Caco-2 (cell line): ENCODE measurements around the gene NIM1K. TPM values are rescaled to one million over a fixed set of nuclear protein-coding genes. Genes with fewer than 3 reads are reported as not detected.
"Not testable (repeated sequence)": the region's sequence is repeated elsewhere in the genome, so short reads cannot be mapped to it uniquely, and the experiment has no call there.

Source experiments
- BruUV-seq: library from RNA; stranded (reverse); fragments of 400-500 nt; replicated peaks from 2 replicates; lab custom pipeline; 2021; lab: Mats Ljungman, UMichigan
- CTCF ChIA-PET: fragments of 300-600 bp; sonication (Branson Sonifier 250); formaldehyde crosslinking; loops from one replicate; lab custom pipeline; 2022; ENCODE audit warnings: antibody characterized with exemption; lab: Charles Lee
- POLR2A ChIA-PET: fragments of 300-600 bp; sonication (Branson Sonifier 250); formaldehyde crosslinking; loops from one replicate; lab custom pipeline; 2022; ENCODE audit warnings: antibody characterized with exemption; lab: Charles Lee
- DNase-seq, 2 experiments: peaks; one replicate each; pipeline versions ENCODE4 v3.0.0 to v3.0.0-alpha.2; 2020 to 2022
- H3K27me3 ChIP-seq: replicated peaks from 2 replicates; pipeline ENCODE4 v1.6.0; 2011; ENCODE audit warnings: low read length; ENCODE audit not compliant: control insufficient read depth, insufficient read depth
- H3K36me3 ChIP-seq: 2 replicates; pipeline ENCODE4 v1.5.1; 2011; ENCODE audit warnings: low read length; ENCODE audit not compliant: control insufficient read depth, insufficient read depth
- H3K4me1 ChIP-seq: fragments of 250-450 bp; sonication (Bioruptor Pico); 2 replicates; pipeline ENCODE4 v1.5.1; 2020; ENCODE audit warnings: mild to moderate bottlenecking
- H3K4me3 ChIP-seq: 2 replicates; pipeline ENCODE4 v1.5.1; 2011; ENCODE audit warnings: low read depth, mild to moderate bottlenecking, control low read depth, low read length
- H3K9me3 ChIP-seq: fragments of 250-450 bp; sonication (Bioruptor Pico); 2 replicates; pipeline ENCODE4 v1.5.1; 2020; ENCODE audit warnings: mild to moderate bottlenecking, moderate library complexity
- H3K27ac Mint-ChIP-seq: one replicate; pipeline ENCODE4 v1.8.0; 2022; ENCODE audit warnings: mixed read lengths; ENCODE audit not compliant: unreplicated experiment
- H3K27me3 Mint-ChIP-seq: one replicate; pipeline ENCODE4 v1.8.0; 2022; ENCODE audit warnings: mixed read lengths; ENCODE audit not compliant: insufficient read depth, unreplicated experiment
- H3K36me3 Mint-ChIP-seq: one replicate; pipeline ENCODE4 v1.8.0; 2022; ENCODE audit warnings: mild to moderate bottlenecking, mixed read lengths; ENCODE audit not compliant: insufficient read depth, unreplicated experiment
- H3K4me1 Mint-ChIP-seq: one replicate; pipeline ENCODE4 v1.8.0; 2022; ENCODE audit warnings: low read depth, mixed read lengths; ENCODE audit not compliant: unreplicated experiment
- H3K4me3 Mint-ChIP-seq: one replicate; pipeline ENCODE4 v1.8.0; 2022; ENCODE audit warnings: mild to moderate bottlenecking, moderate library complexity, mixed read lengths; ENCODE audit not compliant: unreplicated experiment
- H3K9me3 Mint-ChIP-seq: one replicate; pipeline ENCODE4 v1.8.0; 2022; ENCODE audit warnings: mixed read lengths; ENCODE audit not compliant: unreplicated experiment
- CTCF ChIP-seq, 2 experiments: fragments of 200-600 bp in 1 of 2; IDR thresholded peaks; 1 replicate in 1 of 2; 2 replicates in 1 of 2; pipeline versions ENCODE4 v1.5.1 to v1.8.0; 2011 to 2022; ENCODE audit warnings: antibody characterized with exemption in 1 of 2, control low read depth in 1 of 2, inconsistent platforms in 1 of 2, low read depth in 1 of 2, low read length in 1 of 2, mild to moderate bottlenecking in 1 of 2, moderate library complexity in 1 of 2; ENCODE audit not compliant: insufficient read depth in 1 of 2, severe bottlenecking in 1 of 2, unreplicated experiment in 1 of 2
- intact Hi-C: fragments of 100-400 bp; cut with micrococcal nuclease; formaldehyde crosslinking; loops from one replicate; pipeline ENCODE4 v1.10.0; 2022; ENCODE audit not compliant: unreplicated experiment
- total RNA-seq: library from RNA; stranded (reverse); gene quantifications from 2 replicates; pipeline ENCODE4 v1.2.3, GENCODE V29; 2022

Gene NIM1K
- total RNA-seq, 1 experiment from 2014 or later, result not detected

GRCh38 chr5:43303242-43303641, 111.2 kb downstream of the NIM1K start:
- H3K27me3 ChIP-seq, result no peaks in the 10 kb centered on the region
- Mint-ChIP-seq H3K4me3 (no peak overlapping the region), H3K27ac (no peak overlapping the region), H3K36me3 (peaks cover 87% of the 10 kb centered on the region), H3K4me1 (peaks cover 15% of the 10 kb centered on the region), H3K27me3 (no peaks in the 10 kb centered on the region), H3K9me3 (no peaks in the 10 kb centered on the region)
- peaks cover 13% of the 10 kb centered on the region for H3K4me1 ChIP-seq
- ChIA-PET POLR2A (interaction anchor here (0.5 to 1.1 kb wide), 2 partner anchors 8 to 295 kb away, joined by 3 to 4 read pairs; no protein-coding TSS in a partner anchor), CTCF (interaction anchor here (0.7 kb wide), 1 partner anchor 181 kb away, joined by 3 read pairs; no protein-coding TSS in a partner anchor)
- no peaks in the 10 kb centered on the region for H3K9me3 ChIP-seq
- TF ChIP-seq CTCF (IDR thresholded peaks at IDR 0.05; ENCODE audit: insufficient read depth in 1 of 2, low read depth in 1 of 2, low read length in 1 of 2, severe bottlenecking in 1 of 2, unreplicated experiment in 1 of 2), result no peak
- no peak for DNase-seq
- no TSS peak for BruUV-seq
- H3K4me3 ChIP-seq, result no peak overlapping the region
- intact Hi-C loops, result no loop called here
- H3K36me3 ChIP-seq, result peaks cover 4% of the 10 kb centered on the region; the same call in 1 of the 2 replicates

GRCh38 chr5:43304525-43304924, 112.5 kb downstream of the NIM1K start:
- no peaks in the 10 kb centered on the region for H3K27me3 ChIP-seq
- POLR2A ChIA-PET, result interaction anchor here (0.5 kb wide), 1 partner anchor 66 kb away, joined by 3 read pairs; no protein-coding TSS in a partner anchor
- CTCF ChIA-PET, result no interaction called here
- Mint-ChIP-seq H3K27me3 (no peaks in the 10 kb centered on the region), H3K4me1 (peaks cover 24% of the 10 kb centered on the region), H3K36me3 (peaks cover 82% of the 10 kb centered on the region), H3K9me3 (no peaks in the 10 kb centered on the region), H3K4me3 (no peak overlapping the region), H3K27ac (no peak overlapping the region)
- BruUV-seq, result no TSS peak
- intact Hi-C loops, result no loop called here
- H3K36me3 ChIP-seq, result 0 out of 2 replicates have a peak, but pooled peaks cover 4% of the 10 kb centered on the region
- no peaks in the 10 kb centered on the region for H3K9me3 ChIP-seq
- H3K4me1 ChIP-seq, result peaks cover 17% of the 10 kb centered on the region
- H3K4me3 ChIP-seq, result no peak overlapping the region
- no peak for TF ChIP-seq CTCF (IDR thresholded peaks at IDR 0.05; ENCODE audit: insufficient read depth in 1 of 2, low read depth in 1 of 2, low read length in 1 of 2, severe bottlenecking in 1 of 2, unreplicated experiment in 1 of 2)
- DNase-seq, result no peak

GRCh38 chr5:43305948-43306565, 114.0 kb downstream of the NIM1K start:
- BruUV-seq, result no TSS peak
- H3K36me3 Mint-ChIP-seq, result peaks cover 82% of the 10 kb centered on the region
- no peaks in the 10 kb centered on the region for H3K9me3 Mint-ChIP-seq
- POLR2A ChIA-PET, result interaction anchor here (0.5 to 1.1 kb wide), 2 partner anchors 114 to 177 kb away, joined by 3 read pairs; partner anchors contain the start of gene TMEM267
- no peak overlapping the region for H3K27ac Mint-ChIP-seq
- intact Hi-C loops, result loop anchor here (1.0 kb wide), 3 partner anchors 79 to 232 kb away; no protein-coding TSS in a partner anchor
- Histone ChIP-seq H3K27me3 (no peaks in the 10 kb centered on the region), H3K36me3 (peaks cover 6% of the 10 kb centered on the region; the same call in 1 of the 2 replicates), H3K9me3 (no peaks in the 10 kb centered on the region), H3K4me1 (peaks cover 31% of the 10 kb centered on the region), H3K4me3 (no peak overlapping the region)
- peaks cover 25% of the 10 kb centered on the region for H3K4me1 Mint-ChIP-seq
- peak in 1 of 2 experiments; percentile 55 for DNase-seq
- CTCF ChIA-PET, result interaction anchor here (0.8 to 1.5 kb wide), 3 partner anchors 43 to 178 kb away, joined by 4 to 5 read pairs (median 5); partner anchors contain the start of gene TMEM267
- peak; percentile 66 to 74 for TF ChIP-seq CTCF (IDR thresholded peaks at IDR 0.05; ENCODE audit: insufficient read depth in 1 of 2, low read depth in 1 of 2, low read length in 1 of 2, severe bottlenecking in 1 of 2, unreplicated experiment in 1 of 2)
- H3K27me3 Mint-ChIP-seq, result no peaks in the 10 kb centered on the region
- no peak overlapping the region for H3K4me3 Mint-ChIP-seq

- peaks cover 78% of the 10 kb centered on the region for H3K36me3 Mint-ChIP-seq
- H3K27me3 Mint-ChIP-seq, H3K27ac Mint-ChIP-seq, H3K9me3 Mint-ChIP-seq, H3K4me3 Mint-ChIP-seq, POLR2A ChIA-PET, BruUV-seq, H3K27me3 ChIP-seq, H3K36me3 ChIP-seq, H3K4me3 ChIP-seq, DNase-seq, H3K9me3 ChIP-seq: not testable (repeated sequence)
- CTCF ChIA-PET, result interaction anchor here (0.7 to 1.4 kb wide), 2 partner anchors 177 to 186 kb away, joined by 3 to 5 read pairs; partner anchors contain the start of gene TMEM267
- peaks cover 37% of the 10 kb centered on the region for H3K4me1 ChIP-seq
- H3K4me1 Mint-ChIP-seq, result peaks cover 24% of the 10 kb centered on the region
- intact Hi-C loops, result loop anchor here (1.0 kb wide), 3 partner anchors 80 to 233 kb away; no protein-coding TSS in a partner anchor
These were observed 114.9 kb downstream of the NIM1K start for GRCh38 chr5:43306954-43307353.
